Lower lobe of right lung (tissue), 2 donors: ENCODE measurements around the gene BCL11B. TPM values are rescaled to one million over a fixed set of nuclear protein-coding genes. Genes with fewer than 3 reads are reported as not detected.

Experiments
- ATAC-seq, 2 donors: fragments of 200-7000 bp; cut with Tn5 transposase; one replicate each; pipeline ENCODE4 v1.9.1; 2020 to 2022; ENCODE audit warnings: mild to moderate bottlenecking in 2 of 2, moderate library complexity in 2 of 2
- DNase-seq: peaks from one replicate; pipeline ENCODE4 v3.0.0-alpha.2; 2020
- H3K27ac ChIP-seq: fragments of 200-600 bp; one replicate; pipeline ENCODE4 v1.8.0; 2022
- H3K27me3 ChIP-seq: fragments of 200-600 bp; one replicate; pipeline ENCODE4 v1.8.0; 2022; ENCODE audit warnings: low read depth
- H3K36me3 ChIP-seq: fragments of 200-600 bp; one replicate; pipeline ENCODE4 v1.8.0; 2022; ENCODE audit warnings: mild to moderate bottlenecking
- H3K4me1 ChIP-seq: fragments of 200-600 bp; one replicate; pipeline ENCODE4 v1.8.0; 2022
- H3K4me3 ChIP-seq: fragments of 200-600 bp; one replicate; pipeline ENCODE4 v1.8.0; 2022; ENCODE audit warnings: mild to moderate bottlenecking
- H3K9me3 ChIP-seq: fragments of 200-600 bp; one replicate; pipeline ENCODE4 v1.8.0; 2022
- intact Hi-C: fragments of 100-400 bp; cut with DNase I; formaldehyde crosslinking; loops from one replicate; pipeline ENCODE4 v1.11.0; 2022
- total RNA-seq: library from RNA; stranded (reverse); fragmentation: NEBNext Ultra II Directional; extraction: Animal tissue kit (Norgen Biotek cat#: 25700); gene quantifications from one replicate; pipeline ENCODE4 v1.2.1, GENCODE V29; 2021
- TF ChIP-seq, protein P1 (sequence below): fragments of 200-600 bp; IDR thresholded peaks from one replicate; pipeline ENCODE4 v1.8.0; 2022; ENCODE audit warnings: antibody characterized with exemption, mild to moderate bottlenecking
- donor health status: DM: no; HTN: yes; CAD: no; lungs with severe emphysema.

BCL11B gene
- total RNA-seq, 1 donor from 2014 or later: 2.3 TPM

- TF ChIP-seq, protein P1, sequence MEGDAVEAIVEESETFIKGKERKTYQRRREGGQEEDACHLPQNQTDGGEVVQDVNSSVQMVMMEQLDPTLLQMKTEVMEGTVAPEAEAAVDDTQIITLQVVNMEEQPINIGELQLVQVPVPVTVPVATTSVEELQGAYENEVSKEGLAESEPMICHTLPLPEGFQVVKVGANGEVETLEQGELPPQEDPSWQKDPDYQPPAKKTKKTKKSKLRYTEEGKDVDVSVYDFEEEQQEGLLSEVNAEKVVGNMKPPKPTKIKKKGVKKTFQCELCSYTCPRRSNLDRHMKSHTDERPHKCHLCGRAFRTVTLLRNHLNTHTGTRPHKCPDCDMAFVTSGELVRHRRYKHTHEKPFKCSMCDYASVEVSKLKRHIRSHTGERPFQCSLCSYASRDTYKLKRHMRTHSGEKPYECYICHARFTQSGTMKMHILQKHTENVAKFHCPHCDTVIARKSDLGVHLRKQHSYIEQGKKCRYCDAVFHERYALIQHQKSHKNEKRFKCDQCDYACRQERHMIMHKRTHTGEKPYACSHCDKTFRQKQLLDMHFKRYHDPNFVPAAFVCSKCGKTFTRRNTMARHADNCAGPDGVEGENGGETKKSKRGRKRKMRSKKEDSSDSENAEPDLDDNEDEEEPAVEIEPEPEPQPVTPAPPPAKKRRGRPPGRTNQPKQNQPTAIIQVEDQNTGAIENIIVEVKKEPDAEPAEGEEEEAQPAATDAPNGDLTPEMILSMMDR: no peak
- Histone ChIP-seq H3K27ac (no peak overlapping the region), H3K27me3 (no peaks in the 10 kb centered on the region), H3K9me3 (no peaks in the 10 kb centered on the region), H3K4me3 (no peak overlapping the region), H3K4me1 (no peaks in the 10 kb centered on the region), H3K36me3 (no peaks in the 10 kb centered on the region)
- intact Hi-C loops: no loop called here
- no peak for ATAC-seq
- DNase-seq: no peak
Observed at GRCh38 chr14:99136401-99136800, 135.6 kb downstream of the BCL11B start.

- no peak for DNase-seq
Observed at GRCh38 chr14:99136047-99136400, 136.0 kb downstream of the BCL11B start.

DNA sequence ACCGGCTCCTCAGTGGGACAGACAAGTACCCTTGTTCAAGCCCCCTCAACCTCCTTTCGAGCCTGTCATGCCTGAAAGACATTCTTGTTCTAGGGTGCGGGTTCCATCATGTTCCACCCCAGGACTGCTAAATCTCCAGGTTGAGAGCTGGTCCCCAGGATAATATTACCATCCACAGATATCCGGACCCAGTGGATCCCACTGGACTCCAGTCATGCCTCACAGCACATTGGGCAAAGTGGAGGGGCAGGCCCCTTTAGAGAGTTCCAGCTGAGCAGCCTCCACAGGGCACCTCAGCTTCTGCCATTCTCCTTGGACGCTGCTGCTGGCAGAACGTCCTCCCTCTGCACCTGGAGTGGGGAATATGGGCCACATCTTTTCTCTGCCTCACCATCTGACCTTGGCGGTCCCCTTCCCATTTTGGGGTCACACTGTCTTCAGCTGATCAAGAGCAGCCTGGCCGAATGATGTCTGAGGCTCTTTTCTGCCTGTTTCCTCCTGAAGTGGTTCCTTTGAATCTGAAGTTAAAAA is 137.4 kb downstream of the BCL11B start:
- Histone ChIP-seq H3K27ac (no peak overlapping the region), H3K9me3 (no peaks in the 10 kb centered on the region), H3K36me3 (no peaks in the 10 kb centered on the region), H3K4me3 (no peak overlapping the region), H3K27me3 (no peaks in the 10 kb centered on the region), H3K4me1 (no peaks in the 10 kb centered on the region)
- ATAC-seq (no peak), DNase-seq (no peak)
- TF ChIP-seq, protein P1: no peak
- intact Hi-C loops: no loop called here

More at GRCh38 chr14:99136047-99136400, 136.0 kb downstream of the BCL11B start:
- H3K27me3 ChIP-seq: no peaks in the 10 kb centered on the region
- H3K36me3 ChIP-seq: no peaks in the 10 kb centered on the region
- H3K9me3 ChIP-seq: no peaks in the 10 kb centered on the region
- H3K4me1 ChIP-seq: no peaks in the 10 kb centered on the region
- TF ChIP-seq, protein P1: no peak
- H3K27ac ChIP-seq: no peak overlapping the region
- no peak overlapping the region for H3K4me3 ChIP-seq
- intact Hi-C loops: no loop called here
- ATAC-seq: no peak

GRCh38 chr14:99133636-99134515 is 138.1 kb downstream of the BCL11B start:
- Histone ChIP-seq H3K36me3 (no peaks in the 10 kb centered on the region), H3K27me3 (no peaks in the 10 kb centered on the region), H3K4me1 (no peaks in the 10 kb centered on the region), H3K4me3 (no peak overlapping the region), H3K27ac (no peak overlapping the region), H3K9me3 (no peaks in the 10 kb centered on the region)
- ATAC-seq: no peak
- intact Hi-C loops: no loop called here
- TF ChIP-seq, protein P1: no peak
- DNase-seq: no peak

DNA sequence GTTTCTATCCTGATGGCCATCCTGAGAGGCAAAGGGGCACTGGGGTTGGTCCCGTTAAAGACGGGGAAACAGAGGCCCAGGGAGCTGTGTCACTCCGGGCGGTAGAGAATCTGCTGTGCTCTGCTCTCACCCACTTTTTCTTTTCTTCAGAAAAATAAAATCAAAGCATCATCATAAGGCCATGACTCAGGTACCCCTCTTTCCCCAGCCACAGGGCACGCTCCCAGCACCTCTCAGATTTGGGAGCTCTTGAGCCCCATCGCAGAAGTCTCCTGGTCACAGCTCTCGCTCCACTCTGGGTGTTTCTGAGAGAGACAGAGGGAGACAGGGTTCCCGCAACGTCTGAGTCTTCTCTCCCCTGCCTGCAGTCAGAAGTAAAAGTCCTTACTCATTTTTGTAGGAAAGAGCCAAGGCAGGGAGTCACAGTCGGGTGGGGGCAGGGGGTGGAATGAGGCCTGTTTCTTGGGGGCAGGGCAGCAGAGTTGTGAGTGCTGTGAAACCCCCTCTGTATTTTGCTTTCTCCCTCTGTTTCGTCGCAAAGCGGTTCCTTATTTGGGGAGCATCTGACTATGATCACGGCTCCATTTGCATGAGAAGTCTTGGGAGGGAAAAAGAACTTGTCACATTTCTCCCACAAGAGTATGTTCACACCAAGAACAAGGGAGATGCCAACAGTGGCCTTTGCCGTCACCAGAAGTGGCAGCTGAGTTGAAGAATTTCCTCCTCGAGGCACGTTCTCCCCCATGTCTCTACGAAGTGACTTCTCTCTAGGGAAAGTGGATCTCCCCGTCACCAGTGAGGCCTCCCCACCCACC is 139.0 kb downstream of the BCL11B start:
- no peaks in the 10 kb centered on the region for H3K36me3 ChIP-seq
- TF ChIP-seq, protein P1: no peak
- no peaks in the 10 kb centered on the region for H3K9me3 ChIP-seq
- DNase-seq (no peak), ATAC-seq (no peak)
- no peak overlapping the region for H3K4me3 ChIP-seq
- no peaks in the 10 kb centered on the region for H3K27me3 ChIP-seq
- no peaks in the 10 kb centered on the region for H3K4me1 ChIP-seq
- no peak overlapping the region for H3K27ac ChIP-seq
- intact Hi-C loops: no loop called here
